Measurements from ENCODE around the gene MYLK2. TPM values are rescaled to one million over a fixed set of nuclear protein-coding genes. Genes with fewer than 3 reads are reported as not detected.

Gene MYLK2
- 1.3 to 3.3 TPM (median 2.9 TPM) in 3 replicates for total RNA-seq
- long read RNA-seq, partial matches to known transcripts, result 0 of 6 reads
- long read RNA-seq, other reads (novel, unspliced or antisense), result 6 of 6 reads

DNA sequence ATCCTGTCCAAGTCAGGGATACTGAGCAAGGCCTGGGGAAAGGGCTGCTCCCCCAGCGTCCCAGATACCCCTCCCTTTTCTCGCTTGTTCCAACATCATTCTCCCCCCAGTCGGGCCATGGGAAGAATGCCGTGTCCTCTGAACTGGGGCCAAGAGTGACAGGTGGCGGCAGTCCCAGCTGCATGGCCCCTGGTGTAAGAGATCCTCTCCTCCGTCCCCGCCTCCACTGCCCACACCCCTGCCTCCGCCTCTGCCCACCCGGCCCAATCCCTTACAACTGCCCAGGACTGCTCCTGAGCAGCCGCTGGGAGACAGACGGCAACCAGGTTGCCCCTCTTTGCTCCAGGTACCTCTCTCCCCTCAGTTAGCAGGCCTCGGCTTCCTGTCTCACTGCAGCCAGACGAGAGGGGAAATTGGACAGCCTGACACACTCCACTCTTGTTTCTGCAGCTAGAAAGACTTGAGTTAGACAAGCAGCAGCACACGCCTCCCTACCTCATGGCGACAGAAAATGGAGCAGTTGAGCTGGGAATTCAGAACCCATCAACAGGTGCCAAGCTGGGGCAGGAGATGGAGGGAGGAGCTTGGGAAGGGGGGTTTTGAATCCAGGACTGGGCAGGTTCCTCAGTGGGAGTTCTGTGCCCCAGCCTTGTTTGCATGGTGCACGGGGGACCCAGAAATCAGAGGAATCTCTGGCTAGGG, at the start of gene MYLK2:
TSS of gene MYLK2 (plus strand) at position 274 of the 702 bp plus-strand sequence. CDS start at position 499, 225 bp downstream.
- Mint-ChIP-seq H3K27ac (ENCODE audit: unreplicated experiment) (no peak within 1 kb of the TSS), H3K4me3 (ENCODE audit: unreplicated experiment) (no peak within 1 kb of the TSS), H3K36me3 (ENCODE audit: low read depth) (no peaks in the 10 kb centered on the region)

DNA sequence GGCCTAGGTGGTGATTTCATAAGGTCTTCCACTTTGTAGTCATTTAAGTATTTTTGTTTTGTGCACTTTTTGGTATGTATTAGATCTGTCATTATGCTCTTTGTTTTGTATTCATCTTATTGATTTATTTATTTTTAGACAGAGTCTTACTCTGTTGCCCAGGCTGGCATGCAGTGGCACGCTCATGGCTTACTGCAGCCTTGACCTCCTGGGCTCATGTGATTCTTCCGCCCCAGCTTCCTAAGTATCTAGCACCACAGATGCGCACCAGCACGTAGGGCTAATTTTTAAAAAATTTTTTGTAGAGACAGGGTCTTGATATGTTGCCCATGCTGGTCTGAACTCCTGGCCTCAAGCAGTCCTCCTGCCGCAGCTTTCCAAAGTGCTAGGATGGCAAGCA, 49.5 kb upstream of the MYLK2 start:
- Mint-ChIP-seq H3K4me1 (ENCODE audit: low read depth) (peaks cover 16% of the 10 kb centered on the region), H3K9me3 (ENCODE audit: low read depth) (peaks cover 7% of the 10 kb centered on the region), H3K27me3 (ENCODE audit: low read depth) (no peaks in the 10 kb centered on the region), H3K4me3 (ENCODE audit: unreplicated experiment) (no peak overlapping the region), H3K27ac (ENCODE audit: unreplicated experiment) (peak overlapping the region; percentile 17), H3K36me3 (ENCODE audit: low read depth) (peaks cover 36% of the 10 kb centered on the region)
- DNase-seq (ENCODE audit: low spot score), result no peak
- TF ChIP-seq, protein P1, sequence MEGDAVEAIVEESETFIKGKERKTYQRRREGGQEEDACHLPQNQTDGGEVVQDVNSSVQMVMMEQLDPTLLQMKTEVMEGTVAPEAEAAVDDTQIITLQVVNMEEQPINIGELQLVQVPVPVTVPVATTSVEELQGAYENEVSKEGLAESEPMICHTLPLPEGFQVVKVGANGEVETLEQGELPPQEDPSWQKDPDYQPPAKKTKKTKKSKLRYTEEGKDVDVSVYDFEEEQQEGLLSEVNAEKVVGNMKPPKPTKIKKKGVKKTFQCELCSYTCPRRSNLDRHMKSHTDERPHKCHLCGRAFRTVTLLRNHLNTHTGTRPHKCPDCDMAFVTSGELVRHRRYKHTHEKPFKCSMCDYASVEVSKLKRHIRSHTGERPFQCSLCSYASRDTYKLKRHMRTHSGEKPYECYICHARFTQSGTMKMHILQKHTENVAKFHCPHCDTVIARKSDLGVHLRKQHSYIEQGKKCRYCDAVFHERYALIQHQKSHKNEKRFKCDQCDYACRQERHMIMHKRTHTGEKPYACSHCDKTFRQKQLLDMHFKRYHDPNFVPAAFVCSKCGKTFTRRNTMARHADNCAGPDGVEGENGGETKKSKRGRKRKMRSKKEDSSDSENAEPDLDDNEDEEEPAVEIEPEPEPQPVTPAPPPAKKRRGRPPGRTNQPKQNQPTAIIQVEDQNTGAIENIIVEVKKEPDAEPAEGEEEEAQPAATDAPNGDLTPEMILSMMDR (IDR thresholded peaks at IDR 0.05), result no peak

More for the DNA sequence above, at the start of gene MYLK2:
- DNase-seq (ENCODE audit: low spot score), result peak; percentile 80
- TF ChIP-seq, protein P1 (IDR thresholded peaks at IDR 0.05), result no peak
- H3K4me1 Mint-ChIP-seq (ENCODE audit: low read depth), result peaks cover 20% of the 10 kb centered on the region
- H3K9me3 Mint-ChIP-seq (ENCODE audit: low read depth), result no peaks in the 10 kb centered on the region
- H3K27me3 Mint-ChIP-seq (ENCODE audit: low read depth), result no peaks in the 10 kb centered on the region

DNA sequence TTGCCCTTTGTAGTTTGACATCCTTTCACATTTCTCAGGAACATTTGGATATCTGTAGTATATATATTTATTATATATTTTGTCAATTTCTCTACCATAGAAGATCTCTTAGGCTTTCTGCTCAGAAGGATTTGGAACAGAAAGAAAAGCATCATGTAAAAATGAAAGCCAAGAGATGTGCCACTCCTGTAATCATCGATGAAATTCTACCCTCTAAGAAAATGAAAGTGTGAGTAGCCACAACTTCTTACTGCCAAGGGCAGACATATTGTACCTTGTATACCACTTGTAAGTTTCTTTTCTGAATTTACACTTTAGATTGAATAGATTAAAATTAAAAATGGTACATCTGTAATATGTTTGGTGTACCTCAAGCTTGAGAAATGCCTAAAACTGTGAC, 48.9 kb upstream of the MYLK2 start:
- H3K9me3 Mint-ChIP-seq (ENCODE audit: low read depth), result peaks cover 6% of the 10 kb centered on the region
- no peak for DNase-seq (ENCODE audit: low spot score)
- H3K4me1 Mint-ChIP-seq (ENCODE audit: low read depth), result peaks cover 11% of the 10 kb centered on the region
- H3K36me3 Mint-ChIP-seq (ENCODE audit: low read depth), result peaks cover 34% of the 10 kb centered on the region
- no peak overlapping the region for H3K4me3 Mint-ChIP-seq (ENCODE audit: unreplicated experiment)
- no peaks in the 10 kb centered on the region for H3K27me3 Mint-ChIP-seq (ENCODE audit: low read depth)
- H3K27ac Mint-ChIP-seq (ENCODE audit: unreplicated experiment), result no peak overlapping the region
- TF ChIP-seq, protein P1 (IDR thresholded peaks at IDR 0.05), result no peak

DNA sequence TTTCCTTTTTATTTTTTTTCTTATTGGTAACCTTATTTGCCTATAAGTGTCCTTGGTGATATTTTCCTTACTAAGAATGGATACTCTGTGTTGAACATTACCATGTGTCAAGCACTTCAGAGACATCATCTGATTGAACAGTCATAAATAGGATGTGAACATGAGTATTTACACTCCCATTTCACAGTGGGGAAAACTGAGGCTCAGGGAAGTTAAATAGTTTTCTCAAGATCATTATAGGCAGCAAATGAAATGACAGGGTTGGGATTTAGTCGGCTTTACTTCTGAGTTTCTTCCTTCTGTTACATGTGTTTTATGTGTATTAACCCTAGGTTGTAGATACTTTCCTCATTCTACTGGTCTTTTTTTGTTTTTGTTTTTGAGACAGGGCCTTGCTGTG, 44.7 kb upstream of the MYLK2 start:
- H3K27ac Mint-ChIP-seq (ENCODE audit: unreplicated experiment), result no peak overlapping the region
- no peaks in the 10 kb centered on the region for H3K27me3 Mint-ChIP-seq (ENCODE audit: low read depth)
- peaks cover 46% of the 10 kb centered on the region for H3K36me3 Mint-ChIP-seq (ENCODE audit: low read depth)
- no peak for DNase-seq (ENCODE audit: low spot score)
- TF ChIP-seq, protein P1 (IDR thresholded peaks at IDR 0.05), result no peak
- H3K4me1 Mint-ChIP-seq (ENCODE audit: low read depth), result peaks cover 5% of the 10 kb centered on the region
- H3K9me3 Mint-ChIP-seq (ENCODE audit: low read depth), result no peaks in the 10 kb centered on the region
- no peak overlapping the region for H3K4me3 Mint-ChIP-seq (ENCODE audit: unreplicated experiment)

DNA sequence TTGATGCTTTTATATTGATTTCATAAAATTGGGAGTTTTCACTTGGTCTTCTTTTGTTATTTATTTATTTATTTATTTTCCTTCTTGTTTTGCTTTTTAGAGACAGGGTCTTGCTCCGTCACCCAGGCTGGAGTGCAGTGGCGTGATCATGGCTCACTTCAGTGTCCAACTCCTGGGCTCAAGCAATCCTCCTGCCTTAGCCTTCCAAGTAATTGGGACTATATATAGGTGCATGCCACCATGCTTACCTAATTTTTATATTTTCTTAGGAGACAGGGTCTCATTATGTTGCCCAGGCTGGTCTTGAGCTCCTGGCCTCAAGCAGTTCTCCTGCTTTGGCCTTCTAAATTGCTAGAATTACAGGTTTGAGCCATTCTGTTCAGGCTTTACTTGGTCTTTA, 38.3 kb upstream of the MYLK2 start:
- H3K27ac Mint-ChIP-seq (ENCODE audit: unreplicated experiment), result no peak overlapping the region
- DNase-seq (ENCODE audit: low spot score), result no peak
- H3K9me3 Mint-ChIP-seq (ENCODE audit: low read depth), result no peaks in the 10 kb centered on the region
- H3K36me3 Mint-ChIP-seq (ENCODE audit: low read depth), result peaks cover 41% of the 10 kb centered on the region
- H3K27me3 Mint-ChIP-seq (ENCODE audit: low read depth), result no peaks in the 10 kb centered on the region
- H3K4me3 Mint-ChIP-seq (ENCODE audit: unreplicated experiment), result no peak overlapping the region
- no peaks in the 10 kb centered on the region for H3K4me1 Mint-ChIP-seq (ENCODE audit: low read depth)
- TF ChIP-seq, protein P1 (IDR thresholded peaks at IDR 0.05), result no peak

All from chondrocyte (in vitro differentiated cells).